A549 (cell line): Measurements from ENCODE around the gene AFAP1. TPM values are rescaled to one million over a fixed set of nuclear protein-coding genes. Genes with fewer than 3 reads are reported as not detected.

Experiments used
- ATAC-seq, 2 experiments: fragments of 200-7000 bp in 1 of 2; fragments of >200 bp in 1 of 2; cut with Nextera tagmentation in 1 of 2; cut with Tn5 transposase in 1 of 2; 3 replicates each; pipeline versions ENCODE4 v1.8.0 to v1.9.1; 2018 to 2020; ENCODE audit warnings: mild to moderate bottlenecking in 1 of 2, moderate library complexity in 1 of 2
- CTCF ChIA-PET: fragments of 300-600 bp; sonication (Branson Sonifier 250); formaldehyde crosslinking; extraction: SDS; loops from one replicate; lab custom pipeline; 2021; ENCODE audit warnings: antibody characterized with exemption, inconsistent platforms; lab: Yijun Ruan, JAX
- POLR2A ChIA-PET: fragments of 350-600 bp; formaldehyde crosslinking; extraction: SDS; loops from one replicate; lab custom pipeline; 2021; ENCODE audit warnings: antibody characterized with exemption, inconsistent platforms; lab: Yijun Ruan, JAX
- DNase-seq, 2 experiments: peaks; one replicate each; pipeline versions ENCODE4 v3.0.0 to v3.0.0-alpha.2; 2011 to 2016; ENCODE audit warnings: low read depth in 1 of 2, low spot score in 1 of 2
- FAIRE-seq: peaks from 2 replicates; lab custom pipeline; 2011; peaks lifted over from hg19 to GRCh38; lab: Jason Lieb, UNC
- H3K27ac ChIP-seq, 2 experiments: fragments of >200 bp; sonication (Bioruptor Twin); formaldehyde crosslinking; 3 replicates each; pipeline ENCODE4 v1.5.1; 2016 to 2017
- H3K4me1 ChIP-seq: fragments of >200 bp; sonication (Bioruptor Twin); formaldehyde crosslinking; 3 replicates; pipeline ENCODE4 v1.6.1; 2016
- H3K4me2 ChIP-seq: fragments of >200 bp; sonication (Bioruptor Twin); formaldehyde crosslinking; 3 replicates; pipeline ENCODE4 v1.6.1; 2016
- H3K4me3 ChIP-seq: fragments of >200 bp; sonication (Bioruptor Twin); formaldehyde crosslinking; 3 replicates; pipeline ENCODE4 v1.5.1; 2016
- H3K9me3 ChIP-seq: fragments of >200 bp; sonication (Bioruptor Twin); formaldehyde crosslinking; 3 replicates; pipeline ENCODE4 v1.6.1; 2016
- CBX2 ChIP-seq: fragments of 200-600 bp; sonication (generic); IDR thresholded peaks from 2 replicates; pipeline ENCODE4 v1.6.1; 2016; ENCODE audit warnings: low read depth, mild to moderate bottlenecking, borderline replicate concordance
- CBX8 ChIP-seq: fragments of 200-600 bp; sonication (generic); IDR thresholded peaks from 2 replicates; pipeline ENCODE4 v1.6.1; 2016
- CEBPB ChIP-seq, 2 experiments: fragments of >200 bp in 1 of 2; sonication (Bioruptor Twin) in 1 of 2; formaldehyde crosslinking in 1 of 2; IDR thresholded peaks; 2 replicates each; pipeline ENCODE4 v1.6.1; 2012 to 2016
- EP300 ChIP-seq, 2 experiments: fragments of >200 bp; sonication (Bioruptor Twin); formaldehyde crosslinking; IDR thresholded peaks; 2 replicates in 1 of 2; 3 replicates in 1 of 2; pipeline ENCODE4 v1.6.1; 2016 to 2017
- ESRRA ChIP-seq: fragments of 150-350 bp; IDR thresholded peaks from 2 replicates; pipeline ENCODE4 v1.6.1; 2014; ENCODE audit warnings: mild to moderate bottlenecking, low read length, borderline replicate concordance
- FOSB ChIP-seq: fragments of 250-450 bp; sonication (Bioruptor Pico); IDR thresholded peaks from 2 replicates; pipeline ENCODE4 v1.5.0; 2020; ENCODE audit warnings: mild to moderate bottlenecking, moderate library complexity
- HES2 ChIP-seq: fragments of >200 bp; sonication (Bioruptor Twin); formaldehyde crosslinking; IDR thresholded peaks from 2 replicates; pipeline ENCODE4 v1.6.1; 2016
- HEYL ChIP-seq: fragments of 250-450 bp; sonication (Bioruptor Pico); IDR thresholded peaks from 2 replicates; pipeline ENCODE4 v1.8.0; 2021; ENCODE audit warnings: mild to moderate bottlenecking, moderate library complexity
- HMGXB4 ChIP-seq: fragments of 250-450 bp; sonication (Bioruptor Pico); IDR thresholded peaks from 2 replicates; pipeline ENCODE4 v1.5.0; 2021; ENCODE audit warnings: mild to moderate bottlenecking, moderate library complexity, borderline replicate concordance
- HOXA7 ChIP-seq: fragments of 250-450 bp; sonication (Bioruptor Pico); IDR thresholded peaks from 2 replicates; pipeline ENCODE4 v1.5.0; 2020; ENCODE audit warnings: mild to moderate bottlenecking, moderate library complexity
- HOXB13 ChIP-seq: fragments of 250-450 bp; sonication (Bioruptor Pico); IDR thresholded peaks from 2 replicates; pipeline ENCODE4 v1.5.0; 2020; ENCODE audit warnings: low read depth, mild to moderate bottlenecking, moderate library complexity
- HOXB5 ChIP-seq: fragments of 250-450 bp; sonication (Bioruptor Pico); IDR thresholded peaks from 2 replicates; pipeline ENCODE4 v1.5.0; 2020; ENCODE audit warnings: mild to moderate bottlenecking, moderate library complexity
- KDM5A ChIP-seq: fragments of 200-600 bp; sonication (generic); IDR thresholded peaks from 2 replicates; pipeline ENCODE4 v1.6.1; 2016; ENCODE audit warnings: antibody characterized with exemption, mild to moderate bottlenecking
- MAX ChIP-seq: IDR thresholded peaks from 2 replicates; pipeline ENCODE4 v1.6.1; 2012
- MAZ ChIP-seq: fragments of 150-350 bp; IDR thresholded peaks from 2 replicates; pipeline ENCODE4 v1.6.1; 2014; ENCODE audit warnings: antibody characterized with exemption, low read depth, low read length, borderline replicate concordance
- MYC ChIP-seq: IDR thresholded peaks from 2 replicates; pipeline ENCODE4 v1.6.1; 2012; ENCODE audit warnings: mild to moderate bottlenecking, inconsistent platforms, low read length, improper control_type of control experiment, borderline replicate concordance
- NPAS2 ChIP-seq: fragments of 250-450 bp; sonication (Bioruptor Pico); IDR thresholded peaks from 2 replicates; pipeline ENCODE4 v1.8.0; 2022; ENCODE audit warnings: mild to moderate bottlenecking, moderate library complexity, borderline replicate concordance
- NR3C1 ChIP-seq: fragments of >200 bp; sonication (Bioruptor Twin); formaldehyde crosslinking; IDR thresholded peaks from 3 replicates; pipeline ENCODE4 v1.6.1; 2017
- RFX5 ChIP-seq: fragments of 450-650 bp; IDR thresholded peaks from 2 replicates; pipeline ENCODE4 v1.7.1; 2014; ENCODE audit warnings: antibody characterized with exemption, mild to moderate bottlenecking, moderate library complexity
- SMC3 ChIP-seq: fragments of >200 bp; sonication (Bioruptor Twin); formaldehyde crosslinking; IDR thresholded peaks from 3 replicates; pipeline ENCODE4 v1.6.1; 2018; ENCODE audit warnings: inconsistent platforms
- SREBF2 ChIP-seq: fragments of 450-650 bp; IDR thresholded peaks from 2 replicates; pipeline ENCODE4 v1.6.1; 2014; ENCODE audit warnings: mild to moderate bottlenecking, moderate library complexity
- TFCP2L1 ChIP-seq: fragments of 250-450 bp; sonication (Bioruptor Pico); IDR thresholded peaks from 2 replicates; pipeline ENCODE4 v1.5.0; 2021; ENCODE audit warnings: mild to moderate bottlenecking
- USF2 ChIP-seq: fragments of 450-650 bp; IDR thresholded peaks from 2 replicates; pipeline ENCODE4 v1.6.1; 2014; ENCODE audit warnings: antibody characterized with exemption
- ZNF302 ChIP-seq: fragments of 250-450 bp; sonication (Bioruptor Pico); IDR thresholded peaks from 2 replicates; pipeline ENCODE4 v1.9.0; 2021; ENCODE audit warnings: inconsistent platforms, mild to moderate bottlenecking, moderate library complexity
- ZSCAN20 ChIP-seq: fragments of 250-450 bp; sonication (Bioruptor Pico); IDR thresholded peaks from 2 replicates; pipeline ENCODE4 v1.8.0; 2022; ENCODE audit warnings: mild to moderate bottlenecking, moderate library complexity
- WGBS: methylation state at CpG from one replicate; pipeline ENCODE4 v1.1.6; 2017; ENCODE audit errors: missing lambda C conversion rate; 5-methylcytosine and 5-hydroxymethylcytosine counted together
- polyA plus RNA-seq, 4 experiments: library from polyadenylated mRNA; depleted of rRNA in 3 of 4; stranded (reverse); fragments of >200 nt; fragmentation: RNase III in 1 of 4; extraction: RNeasy Plus Mini Kit Qiagen cat#74134 plus additional on column Dnase treatment in 1 of 4; gene quantifications; 2 replicates in 3 of 4; 3 replicates in 1 of 4; pipeline ENCODE4 v1.2.3, GENCODE V29; 2011 to 2017

Gene AFAP1
- polyA plus RNA-seq, 2 of the 4 experiments (the other 2 are of a cell fraction): 25.4 to 29.6 TPM

GRCh38 chr4:7732263-7732662 lies 207.4 kb downstream of the AFAP1 start (continued):
- TF ChIP-seq ZNF302 (no peak), HOXA7 (CRISPR knock-in tag) (no peak)
- TF ChIP-seq, all 56 proteins: peak for 0

- H3K9me3 ChIP-seq: no peaks in the 10 kb centered on the region
- H3K4me1 ChIP-seq: no peaks in the 10 kb centered on the region
- WGBS: 65% methylated on average over 4 of the region's 4 CpGs
- CTCF ChIA-PET: interaction anchor here (1.5 kb wide), 1 partner anchor 11 kb away, joined by 5 read pairs; no protein-coding TSS in a partner anchor
- POLR2A ChIA-PET: no interaction called here
- DNase-seq (no peak), ATAC-seq (no peak), FAIRE-seq (no peak)
- TF ChIP-seq USF2 (no peak), CBX8 (no peak), CEBPB (IDR thresholded peaks at IDR 0.05) (no peak), HEYL (CRISPR knock-in tag) (no peak), NPAS2 (CRISPR knock-in tag) (no peak), HOXB5 (CRISPR knock-in tag) (no peak), MAZ (no peak), KDM5A (no peak), EP300 (IDR thresholded peaks at IDR 0.05) (no peak), ZSCAN20 (no peak), TFCP2L1 (no peak), ESRRA (no peak), CBX2 (no peak), NR3C1 (no peak), MYC (no peak)
- H3K4me2 ChIP-seq: no peak overlapping the region
- no peak overlapping the region for H3K27ac ChIP-seq
- no peak overlapping the region for H3K4me3 ChIP-seq
Observed at GRCh38 chr4:7731437-7731836, 208.2 kb downstream of the AFAP1 start.

GRCh38 chr4:7727749-7728148 lies 211.9 kb downstream of the AFAP1 start:
- FAIRE-seq: no peak
- ATAC-seq: no peak
- WGBS: 100% methylated on average over 1 of the region's 1 CpG
- Histone ChIP-seq H3K4me2 (no peak overlapping the region), H3K9me3 (no peaks in the 10 kb centered on the region), H3K4me3 (no peak overlapping the region), H3K27ac (no peak overlapping the region), H3K4me1 (no peaks in the 10 kb centered on the region)
- ChIA-PET POLR2A (no interaction called here), CTCF (interaction anchor here (1.5 to 1.6 kb wide), 2 partner anchors 8 to 9 kb away, joined by 3 to 8 read pairs; no protein-coding TSS in a partner anchor)
- no peak for DNase-seq
- TF ChIP-seq CBX8 (no peak), HMGXB4 (CRISPR knock-in tag) (no peak), SMC3 (no peak), HOXB13 (CRISPR knock-in tag) (no peak), MAX (no peak), ZNF302 (no peak), NPAS2 (CRISPR knock-in tag) (no peak), HEYL (CRISPR knock-in tag) (no peak), FOSB (CRISPR knock-in tag) (no peak), MYC (no peak), HOXA7 (CRISPR knock-in tag) (no peak), RFX5 (no peak), HOXB5 (CRISPR knock-in tag) (no peak), SREBF2 (no peak), HES2 (no peak)
